Smooth muscle cell of the pulmonary artery (primary cell): ENCODE measurements around the gene GP2. TPM values are rescaled to one million over a fixed set of nuclear protein-coding genes. Genes with fewer than 3 reads are reported as not detected.

Source experiments
- total RNA-seq: library from RNA; depleted of rRNA; stranded (reverse); fragments of >200 nt; gene quantifications from 2 replicates; pipeline ENCODE4 v1.2.3, GENCODE V29; 2014

Gene GP2
- not detected in 2 replicates for total RNA-seq

DNA sequence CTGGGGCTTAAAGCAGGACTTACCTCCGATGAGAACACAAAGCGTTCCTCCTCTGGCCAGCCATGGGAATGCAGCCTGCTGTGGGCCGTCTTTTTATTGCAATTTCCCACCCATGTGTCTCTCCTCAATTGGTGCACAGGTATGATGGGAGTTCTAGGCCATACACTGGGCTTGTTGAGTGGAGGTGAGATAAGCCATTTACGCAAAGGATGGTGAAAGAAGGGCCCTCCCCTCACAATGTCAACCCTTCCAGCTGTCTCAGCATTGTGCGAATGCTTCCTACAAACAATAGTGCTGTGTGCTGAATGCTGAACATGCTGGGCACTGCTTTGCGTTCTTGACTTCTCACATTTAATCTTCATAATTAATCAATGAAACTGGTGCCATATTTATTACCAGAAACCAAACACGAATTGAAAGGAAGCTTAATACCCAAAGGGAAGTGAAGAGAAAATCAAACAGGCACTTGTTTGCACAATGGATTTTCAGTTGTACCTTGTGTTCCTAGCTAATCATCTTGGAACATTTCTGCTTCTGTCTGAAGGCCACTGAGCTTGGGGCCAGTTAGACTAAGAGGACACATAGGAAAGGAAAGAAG lies at the start of gene GP2:
Gene GP2 (minus strand): TSS at position 70 of the 598 bp plus-strand sequence. CDS start 1,082 bp downstream, outside the sequence.

DNA sequence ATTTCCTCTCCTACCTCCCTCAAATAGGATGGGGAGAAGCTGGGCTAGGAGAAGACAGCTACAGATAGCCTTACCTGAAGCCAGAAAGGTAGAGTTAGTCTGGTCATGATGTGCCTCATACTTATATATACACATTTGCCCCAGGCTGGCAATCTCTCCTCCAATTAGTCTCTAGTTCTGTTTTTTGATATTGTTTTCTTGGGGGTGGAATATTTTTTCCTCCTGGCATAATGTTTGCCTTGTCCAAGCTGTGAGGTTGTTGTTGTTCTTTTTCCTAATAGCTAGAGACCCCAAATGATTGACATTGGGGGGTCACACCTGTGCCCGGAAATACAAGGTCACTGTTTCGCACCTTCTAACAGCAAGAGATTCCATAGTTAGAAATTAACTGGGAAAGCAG lies 25.3 kb upstream of the GP2 start, which contains the start of gene UMOD:
Gene UMOD (minus strand): TSS at position 101 of the 400 bp plus-strand sequence. CDS start 1,978 bp downstream, outside the sequence.

Other genes with a start within 250 kb of the GP2 start
- gene UMOD, start 25.2 kb upstream of the GP2 start, total RNA-seq, result not detected in 2 replicates
- not detected in 2 replicates for gene PDILT, start 77.2 kb upstream of the GP2 start, total RNA-seq
- gene ACSM5, start 82.0 kb upstream of the GP2 start, total RNA-seq, result 0.13 TPM in 1 of 2 replicates, not detected in the other
- gene ACSM2A, start 124.0 kb upstream of the GP2 start, total RNA-seq, result not detected in 2 replicates
- not detected in 2 replicates for gene ACSM2B, start 248.9 kb upstream of the GP2 start, total RNA-seq